ENCODE results near the gene CCNY. TPM values are rescaled to one million over a fixed set of nuclear protein-coding genes. Genes with fewer than 3 reads are reported as not detected.
A peak's percentile ranks its signal among the peaks of the same experiment; 100 is the strongest.

CCNY gene
- total and polyA plus RNA-seq, 2 of the 4 experiments (the other 2 are of a cell fraction), result 38.0 to 131 TPM

DNA sequence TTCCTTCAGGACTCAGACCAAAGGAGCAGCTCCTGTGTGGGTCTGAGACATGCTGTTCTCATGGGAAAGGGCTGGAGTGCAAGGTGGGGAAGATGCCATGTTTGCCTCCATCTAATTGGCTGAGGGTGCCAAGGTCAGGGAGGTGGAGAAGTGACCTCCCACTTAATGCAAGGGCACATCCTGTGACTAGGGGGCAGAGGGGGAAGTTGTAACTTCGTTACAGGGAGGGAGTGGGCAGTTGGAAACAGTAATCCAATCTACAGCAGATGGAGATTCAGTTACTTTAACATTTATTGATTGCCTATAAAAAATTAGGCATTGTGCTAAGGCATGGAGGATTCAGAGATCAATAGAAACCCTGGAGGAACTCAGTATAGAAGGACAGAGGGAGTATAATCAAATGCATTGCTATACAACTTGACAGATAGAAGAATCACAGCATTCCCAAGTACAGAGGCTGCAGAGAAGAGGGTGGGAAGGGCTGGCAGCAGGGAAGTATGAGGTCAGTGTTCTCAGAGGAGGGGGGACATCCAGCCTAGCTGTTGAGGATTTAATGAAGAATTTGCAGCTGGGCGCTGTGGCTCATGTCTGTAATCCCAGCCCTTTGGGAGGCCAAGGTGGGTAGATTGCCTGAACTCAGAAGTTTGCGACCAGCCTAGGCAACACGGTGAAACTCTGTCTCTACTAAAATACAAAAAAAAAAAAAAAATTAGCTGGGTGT, 75.9 kb downstream of the CCNY start:
- ATAC-seq (ENCODE audit: low read depth) (peak; percentile 11; the same call in 1 of the 2 replicates), DNase-seq (peak; percentile 28)
- H3K4me3 ChIP-seq (ENCODE audit: insufficient read depth, low read depth, low read length), result no peak overlapping the region
- TF ChIP-seq, protein P1, sequence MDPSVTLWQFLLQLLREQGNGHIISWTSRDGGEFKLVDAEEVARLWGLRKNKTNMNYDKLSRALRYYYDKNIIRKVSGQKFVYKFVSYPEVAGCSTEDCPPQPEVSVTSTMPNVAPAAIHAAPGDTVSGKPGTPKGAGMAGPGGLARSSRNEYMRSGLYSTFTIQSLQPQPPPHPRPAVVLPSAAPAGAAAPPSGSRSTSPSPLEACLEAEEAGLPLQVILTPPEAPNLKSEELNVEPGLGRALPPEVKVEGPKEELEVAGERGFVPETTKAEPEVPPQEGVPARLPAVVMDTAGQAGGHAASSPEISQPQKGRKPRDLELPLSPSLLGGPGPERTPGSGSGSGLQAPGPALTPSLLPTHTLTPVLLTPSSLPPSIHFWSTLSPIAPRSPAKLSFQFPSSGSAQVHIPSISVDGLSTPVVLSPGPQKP (IDR thresholded peaks at IDR 0.05; ENCODE audit: borderline replicate concordance, low read depth, low read length), result no peak
- TF ChIP-seq BHLHE40 (IDR thresholded peaks at IDR 0.05; ENCODE audit: low read depth, low read length) (no peak), FOS (IDR thresholded peaks at IDR 0.05; ENCODE audit: low read depth, low read length) (no peak), RAD21 (IDR thresholded peaks at IDR 0.05; ENCODE audit: low read length) (no peak), NFE2L2 (IDR thresholded peaks at IDR 0.05; ENCODE audit: low read depth, low read length) (no peak), MXI1 (IDR thresholded peaks at IDR 0.05; ENCODE audit: borderline replicate concordance, low read depth, low read length) (no peak), CHD1 (IDR thresholded peaks at IDR 0.05; ENCODE audit: low read depth, low read length) (no peak)
- no peak overlapping the region for H3K18ac ChIP-seq (ENCODE audit: low read depth, low read length)
- no peak overlapping the region for H4K8ac ChIP-seq (ENCODE audit: low read depth in 2 of 2, low read length in 2 of 2)
- H3K27ac ChIP-seq (ENCODE audit: insufficient read depth, low read length), result no peak overlapping the region
- no peak overlapping the region for H3K4me2 ChIP-seq (ENCODE audit: low read depth, low read length)
- dilution Hi-C loops (cut with HindIII; ENCODE audit: low sequenced_read_pairs, unreplicated experiment) (no loop called here), intact Hi-C loops (cut with micrococcal nuclease) (no loop called here), in situ Hi-C loops (cut with MboI; ENCODE audit: low sequenced_read_pairs) (no loop called here)
- no TSS peak for BruUV-seq (replicated peaks)
- no peak overlapping the region for H3K9ac ChIP-seq (ENCODE audit: low read depth, low read length)
- H3K14ac ChIP-seq (replicated peaks; ENCODE audit: low read depth, low read length), result 0 out of 2 replicates have a peak overlapping the region, but pooled peaks have one; percentile 54
- no peak overlapping the region for H3K56ac ChIP-seq (ENCODE audit: extremely low read depth, insufficient read depth, low read length)
- H2BK5ac ChIP-seq (ENCODE audit: low read depth, low read length, poor library complexity, severe bottlenecking), result no peak overlapping the region
- H2AFZ ChIP-seq (replicated peaks; ENCODE audit: low read length, poor library complexity), result peak overlapping the region; percentile 23
- peaks cover 82% of the 10 kb centered on the region for H4K20me1 ChIP-seq (ENCODE audit: insufficient read depth, low read length)
- no peak overlapping the region for H3K4ac ChIP-seq (ENCODE audit: low read depth, low read length)
- H3K9me3 ChIP-seq (ENCODE audit: control insufficient read depth, insufficient read depth, low read length), result no peaks in the 10 kb centered on the region
- CTCF ChIA-PET, result no interaction called here
- H2BK20ac ChIP-seq (ENCODE audit: low read depth, low read length), result no peak overlapping the region
- H3K79me1 ChIP-seq (ENCODE audit: low read depth in 1 of 2, low read length in 2 of 2), result peaks cover 43 to 90% of the 10 kb centered on the region in 2 experiments
- H3K9me1 ChIP-seq (ENCODE audit: insufficient read depth, low read length), result peaks cover 46% of the 10 kb centered on the region
- H3K27me3 ChIP-seq (ENCODE audit: control insufficient read depth, insufficient read depth, low read length), result no peaks in the 10 kb centered on the region
- no peak overlapping the region; the same call in 1 of the 2 replicates for H4K5ac ChIP-seq (ENCODE audit: low read depth, low read length)
- WGBS, 2 experiments (ENCODE audit: extremely low coverage in 2 of 2, insufficient read length in 1 of 2), result no CpG with 5 or more reads among the region's 4 CpGs
- no peaks in the 10 kb centered on the region for H3K36me3 ChIP-seq (ENCODE audit: control insufficient read depth, insufficient read depth, low read length)
- peak overlapping the region; percentile 5; the same call in 1 of the 2 replicates for H2BK120ac ChIP-seq (ENCODE audit: low read depth, low read length)
- POLR2A ChIA-PET (ENCODE audit: unreplicated experiment), result no interaction called here
- H2AK9ac ChIP-seq (replicated peaks; ENCODE audit: low read depth, low read length, poor library complexity), result no peak overlapping the region
- H2BK15ac ChIP-seq (ENCODE audit: low read depth, low read length), result no peak overlapping the region
- 0 out of 2 replicates have a peak overlapping the region, but pooled peaks have one; percentile 37 for H3K23ac ChIP-seq (ENCODE audit: low read depth, low read length)
- no peak overlapping the region for H4K91ac ChIP-seq (ENCODE audit: insufficient read depth, low read depth, low read length)
- H3K4me1 ChIP-seq (ENCODE audit: control insufficient read depth, insufficient read depth, low read length), result peaks cover 32% of the 10 kb centered on the region
- peak overlapping the region; percentile 67 for H2AK5ac ChIP-seq (ENCODE audit: low read depth, low read length)
